HepG2 (cell line): ENCODE results near the gene DTD2. TPM values are rescaled to one million over a fixed set of nuclear protein-coding genes. Genes with fewer than 3 reads are reported as not detected.

Experiments used
- CREM ChIP-seq, 2 experiments: sonication (generic) in 1 of 2; formaldehyde crosslinking in 1 of 2; IDR thresholded peaks; 2 replicates each; pipeline versions ENCODE4 v1.4.0 to v1.6.1; 2016 to 2020; ENCODE audit warnings: antibody characterized with exemption in 1 of 2, mild to moderate bottlenecking in 1 of 2, missing genetic modification reagents in 1 of 2
- FOXA1 ChIP-seq, 2 experiments: fragments of 450-650 bp in 1 of 2; sonication (generic) in 1 of 2; formaldehyde crosslinking in 1 of 2; IDR thresholded peaks; 2 replicates each; pipeline versions ENCODE4 v1.4.0 to v1.6.1; 2016 to 2020; ENCODE audit warnings: missing genetic modification reagents in 1 of 2
- KLF15 ChIP-seq: sonication (generic); formaldehyde crosslinking; IDR thresholded peaks from 2 replicates; pipeline ENCODE4 v1.8.1; 2023; ENCODE audit warnings: borderline replicate concordance, mild to moderate bottlenecking, inconsistent platforms, missing genetic modification reagents, mixed read lengths
- ONECUT2 ChIP-seq: sonication (generic); formaldehyde crosslinking; IDR thresholded peaks from 2 replicates; pipeline ENCODE4 v1.4.0; 2020; ENCODE audit warnings: missing genetic modification reagents
- RAD21 ChIP-seq: fragments of 450-650 bp; formaldehyde crosslinking; IDR thresholded peaks from 2 replicates; pipeline ENCODE4 v1.5.0; 2020; ENCODE audit warnings: mild to moderate bottlenecking
- SRSF1 ChIP-seq: fragments of 200-400 bp; formaldehyde crosslinking; optimal IDR thresholded peaks from 2 replicates; pipeline ENCODE3; 2017; ENCODE audit warnings: mild to moderate bottlenecking, low read depth, low read length, moderate library complexity
- ZFAT ChIP-seq: sonication (generic); formaldehyde crosslinking; conservative IDR thresholded peaks from 2 replicates; pipeline ENCODE4 v1.8.1; 2023; ENCODE audit warnings: missing genetic modification reagents, inconsistent platforms
- ZZZ3 ChIP-seq: sonication (generic); formaldehyde crosslinking; IDR thresholded peaks from 2 replicates; pipeline ENCODE4 v1.4.0; 2020; ENCODE audit warnings: missing genetic modification reagents, mild to moderate bottlenecking, borderline replicate concordance
- polyA plus RNA-seq, 8 experiments: library from polyadenylated mRNA; depleted of rRNA in 3 of 8; stranded (reverse) in 7 of 8; unstranded in 1 of 8; fragments of >200 nt; fragmentation: Illumina TruSeq in 4 of 8; extraction: Trizol in 4 of 8; gene quantifications; 2 replicates each; pipeline versions ENCODE4 v1.2.1 to v1.2.3, GENCODE V29; 2011 to 2016; ENCODE audit warnings: low read depth in 4 of 8, missing spikeins in 1 of 8, mixed read lengths in 1 of 8; ENCODE audit not compliant: insufficient read depth in 1 of 8
- total RNA-seq, 5 experiments: library from RNA; depleted of rRNA; stranded (reverse); fragments of >200 nt; fragmentation: Illumina TruSeq; extraction: Trizol; gene quantifications; 2 replicates each; pipeline ENCODE4 v1.2.3, GENCODE V29; 2016; ENCODE audit warnings: low read depth in 1 of 5
- TF ChIP-seq, protein P1 (sequence below): sonication (generic); formaldehyde crosslinking; IDR thresholded peaks from 2 replicates; pipeline ENCODE4 v1.8.1; 2023; ENCODE audit warnings: mild to moderate bottlenecking, missing genetic modification reagents
- TF ChIP-seq, protein P2 (sequence below), 2 experiments: fragments of 450-650 bp in 1 of 2; sonication (generic) in 1 of 2; formaldehyde crosslinking in 1 of 2; IDR thresholded peaks; 2 replicates each; pipeline versions ENCODE4 v1.6.1 to v1.8.0; 2016 to 2022; ENCODE audit warnings: antibody characterized with exemption in 1 of 2, mild to moderate bottlenecking in 1 of 2, missing genetic modification reagents in 1 of 2
- TF ChIP-seq, protein P3 (sequence below): sonication (generic); formaldehyde crosslinking; IDR thresholded peaks from 2 replicates; pipeline ENCODE4 v1.5.0; 2020; ENCODE audit warnings: missing genetic modification reagents, mild to moderate bottlenecking, borderline replicate concordance
- TF ChIP-seq, protein P4 (sequence below): sonication (generic); formaldehyde crosslinking; IDR thresholded peaks from 2 replicates; pipeline ENCODE4 v1.5.0; 2020; ENCODE audit warnings: mild to moderate bottlenecking, missing genetic modification reagents, borderline replicate concordance

The DTD2 gene
- total and polyA plus RNA-seq, 2 of the 13 experiments (the other 11 are each of a cell fraction or from before 2014, with no cell fraction given) = 22.3 to 49.8 TPM

DNA sequence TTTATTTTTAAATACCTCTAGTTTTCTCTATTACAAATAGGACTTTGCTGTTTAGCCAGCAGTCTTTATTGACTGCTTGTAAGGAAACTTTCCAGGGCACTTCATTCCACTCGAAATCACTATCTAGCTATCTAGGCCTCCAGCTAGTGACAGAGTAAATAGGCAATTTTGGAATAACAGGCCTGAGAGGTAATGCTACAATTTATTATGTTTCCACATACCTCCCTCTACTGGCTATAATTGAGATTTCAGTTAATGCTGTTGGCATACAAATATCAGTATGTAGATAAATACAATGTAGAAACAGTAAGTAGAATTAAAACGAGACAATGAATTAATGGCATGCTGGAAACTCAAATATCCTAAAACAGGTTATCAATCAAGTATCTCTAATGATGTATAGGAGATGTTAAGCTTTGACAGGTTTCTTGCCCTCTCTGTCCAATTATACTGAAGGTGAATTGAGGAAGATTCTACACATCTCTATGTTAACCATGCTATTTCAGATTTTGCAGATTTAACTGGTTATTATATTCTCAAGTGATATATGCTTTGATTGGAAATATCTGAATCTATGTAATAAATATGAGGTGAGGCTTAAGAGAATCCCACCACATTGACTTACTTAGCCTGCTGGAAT, 7.2 kb downstream of the DTD2 start (continued):
- TF ChIP-seq, protein P1, sequence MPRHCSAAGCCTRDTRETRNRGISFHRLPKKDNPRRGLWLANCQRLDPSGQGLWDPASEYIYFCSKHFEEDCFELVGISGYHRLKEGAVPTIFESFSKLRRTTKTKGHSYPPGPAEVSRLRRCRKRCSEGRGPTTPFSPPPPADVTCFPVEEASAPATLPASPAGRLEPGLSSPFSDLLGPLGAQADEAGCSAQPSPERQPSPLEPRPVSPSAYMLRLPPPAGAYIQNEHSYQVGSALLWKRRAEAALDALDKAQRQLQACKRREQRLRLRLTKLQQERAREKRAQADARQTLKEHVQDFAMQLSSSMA (CRISPR knock-in tag) = no peak
- TF ChIP-seq, protein P2, sequence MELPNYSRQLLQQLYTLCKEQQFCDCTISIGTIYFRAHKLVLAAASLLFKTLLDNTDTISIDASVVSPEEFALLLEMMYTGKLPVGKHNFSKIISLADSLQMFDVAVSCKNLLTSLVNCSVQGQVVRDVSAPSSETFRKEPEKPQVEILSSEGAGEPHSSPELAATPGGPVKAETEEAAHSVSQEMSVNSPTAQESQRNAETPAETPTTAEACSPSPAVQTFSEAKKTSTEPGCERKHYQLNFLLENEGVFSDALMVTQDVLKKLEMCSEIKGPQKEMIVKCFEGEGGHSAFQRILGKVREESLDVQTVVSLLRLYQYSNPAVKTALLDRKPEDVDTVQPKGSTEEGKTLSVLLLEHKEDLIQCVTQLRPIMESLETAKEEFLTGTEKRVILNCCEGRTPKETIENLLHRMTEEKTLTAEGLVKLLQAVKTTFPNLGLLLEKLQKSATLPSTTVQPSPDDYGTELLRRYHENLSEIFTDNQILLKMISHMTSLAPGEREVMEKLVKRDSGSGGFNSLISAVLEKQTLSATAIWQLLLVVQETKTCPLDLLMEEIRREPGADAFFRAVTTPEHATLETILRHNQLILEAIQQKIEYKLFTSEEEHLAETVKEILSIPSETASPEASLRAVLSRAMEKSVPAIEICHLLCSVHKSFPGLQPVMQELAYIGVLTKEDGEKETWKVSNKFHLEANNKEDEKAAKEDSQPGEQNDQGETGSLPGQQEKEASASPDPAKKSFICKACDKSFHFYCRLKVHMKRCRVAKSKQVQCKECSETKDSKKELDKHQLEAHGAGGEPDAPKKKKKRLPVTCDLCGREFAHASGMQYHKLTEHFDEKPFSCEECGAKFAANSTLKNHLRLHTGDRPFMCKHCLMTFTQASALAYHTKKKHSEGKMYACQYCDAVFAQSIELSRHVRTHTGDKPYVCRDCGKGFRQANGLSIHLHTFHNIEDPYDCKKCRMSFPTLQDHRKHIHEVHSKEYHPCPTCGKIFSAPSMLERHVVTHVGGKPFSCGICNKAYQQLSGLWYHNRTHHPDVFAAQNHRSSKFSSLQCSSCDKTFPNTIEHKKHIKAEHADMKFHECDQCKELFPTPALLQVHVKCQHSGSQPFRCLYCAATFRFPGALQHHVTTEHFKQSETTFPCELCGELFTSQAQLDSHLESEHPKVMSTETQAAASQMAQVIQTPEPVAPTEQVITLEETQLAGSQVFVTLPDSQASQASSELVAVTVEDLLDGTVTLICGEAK (IDR thresholded peaks at IDR 0.05) = no peak
- TF ChIP-seq, protein P2 (CRISPR knock-in tag; IDR thresholded peaks at IDR 0.05) = no peak
- TF ChIP-seq CREM (IDR thresholded peaks at IDR 0.05) = no peak; the same call in 1 of the 2 replicates
- TF ChIP-seq CREM (CRISPR knock-in tag; IDR thresholded peaks at IDR 0.05) = no peak
- no peak for TF ChIP-seq FOXA1 (IDR thresholded peaks at IDR 0.05)
- TF ChIP-seq FOXA1 (CRISPR knock-in tag; IDR thresholded peaks at IDR 0.05) = peak; percentile 57; the same call in 1 of the 2 replicates
- TF ChIP-seq KLF15 (CRISPR knock-in tag) = no peak
- TF ChIP-seq, protein P3, sequence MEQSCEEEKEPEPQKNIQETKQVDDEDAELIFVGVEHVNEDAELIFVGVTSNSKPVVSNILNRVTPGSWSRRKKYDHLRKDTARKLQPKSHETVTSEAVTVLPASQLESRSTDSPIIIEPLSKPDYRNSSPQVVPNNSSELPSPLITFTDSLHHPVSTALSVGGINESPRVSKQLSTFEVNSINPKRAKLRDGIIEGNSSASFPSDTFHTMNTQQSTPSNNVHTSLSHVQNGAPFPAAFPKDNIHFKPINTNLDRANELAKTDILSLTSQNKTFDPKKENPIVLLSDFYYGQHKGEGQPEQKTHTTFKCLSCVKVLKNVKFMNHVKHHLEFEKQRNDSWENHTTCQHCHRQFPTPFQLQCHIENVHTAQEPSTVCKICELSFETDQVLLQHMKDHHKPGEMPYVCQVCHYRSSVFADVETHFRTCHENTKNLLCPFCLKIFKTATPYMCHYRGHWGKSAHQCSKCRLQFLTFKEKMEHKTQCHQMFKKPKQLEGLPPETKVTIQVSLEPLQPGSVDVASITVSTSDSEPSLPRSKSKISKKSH (CRISPR knock-in tag) = no peak
- peak; percentile 74 for TF ChIP-seq RAD21
- no peak for TF ChIP-seq SRSF1
- no peak for TF ChIP-seq ZZZ3 (CRISPR knock-in tag)
- TF ChIP-seq ONECUT2 (CRISPR knock-in tag) = no peak
- TF ChIP-seq ZFAT (CRISPR knock-in tag) = no peak
- TF ChIP-seq, protein P4, sequence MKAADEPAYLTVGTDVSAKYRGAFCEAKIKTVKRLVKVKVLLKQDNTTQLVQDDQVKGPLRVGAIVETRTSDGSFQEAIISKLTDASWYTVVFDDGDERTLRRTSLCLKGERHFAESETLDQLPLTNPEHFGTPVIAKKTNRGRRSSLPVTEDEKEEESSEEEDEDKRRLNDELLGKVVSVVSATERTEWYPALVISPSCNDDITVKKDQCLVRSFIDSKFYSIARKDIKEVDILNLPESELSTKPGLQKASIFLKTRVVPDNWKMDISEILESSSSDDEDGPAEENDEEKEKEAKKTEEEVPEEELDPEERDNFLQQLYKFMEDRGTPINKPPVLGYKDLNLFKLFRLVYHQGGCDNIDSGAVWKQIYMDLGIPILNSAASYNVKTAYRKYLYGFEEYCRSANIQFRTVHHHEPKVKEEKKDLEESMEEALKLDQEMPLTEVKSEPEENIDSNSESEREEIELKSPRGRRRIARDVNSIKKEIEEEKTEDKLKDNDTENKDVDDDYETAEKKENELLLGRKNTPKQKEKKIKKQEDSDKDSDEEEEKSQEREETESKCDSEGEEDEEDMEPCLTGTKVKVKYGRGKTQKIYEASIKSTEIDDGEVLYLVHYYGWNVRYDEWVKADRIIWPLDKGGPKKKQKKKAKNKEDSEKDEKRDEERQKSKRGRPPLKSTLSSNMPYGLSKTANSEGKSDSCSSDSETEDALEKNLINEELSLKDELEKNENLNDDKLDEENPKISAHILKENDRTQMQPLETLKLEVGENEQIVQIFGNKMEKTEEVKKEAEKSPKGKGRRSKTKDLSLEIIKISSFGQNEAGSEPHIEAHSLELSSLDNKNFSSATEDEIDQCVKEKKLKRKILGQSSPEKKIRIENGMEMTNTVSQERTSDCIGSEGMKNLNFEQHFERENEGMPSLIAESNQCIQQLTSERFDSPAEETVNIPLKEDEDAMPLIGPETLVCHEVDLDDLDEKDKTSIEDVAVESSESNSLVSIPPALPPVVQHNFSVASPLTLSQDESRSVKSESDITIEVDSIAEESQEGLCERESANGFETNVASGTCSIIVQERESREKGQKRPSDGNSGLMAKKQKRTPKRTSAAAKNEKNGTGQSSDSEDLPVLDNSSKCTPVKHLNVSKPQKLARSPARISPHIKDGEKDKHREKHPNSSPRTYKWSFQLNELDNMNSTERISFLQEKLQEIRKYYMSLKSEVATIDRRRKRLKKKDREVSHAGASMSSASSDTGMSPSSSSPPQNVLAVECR (CRISPR knock-in tag) = no peak
